B cell (primary cell): Measurements from ENCODE around the gene PRR20C. TPM values are rescaled to one million over a fixed set of nuclear protein-coding genes. Genes with fewer than 3 reads are reported as not detected.
"Not testable (repeated sequence)": the region's sequence is repeated elsewhere in the genome, so short reads cannot be mapped to it uniquely, and the experiment has no call there.

Experiments
- ATAC-seq: fragments of 200-7000 bp; cut with Tn5 transposase; one replicate; pipeline ENCODE4 v1.10.0; 2021; ENCODE audit warnings: low read depth, mild to moderate bottlenecking, moderate number of reproducible peaks, moderate library complexity
- CTCF ChIA-PET: fragments of 350-600 bp; sonication (Branson Sonifier 250); formaldehyde crosslinking; loops from one replicate; lab custom pipeline; 2021; ENCODE audit warnings: antibody characterized with exemption, inconsistent platforms; lab: Charles Lee
- POLR2A ChIA-PET: fragments of 350-600 bp; sonication (Branson Sonifier 250); formaldehyde crosslinking; loops from one replicate; lab custom pipeline; 2021; ENCODE audit warnings: antibody characterized with exemption; lab: Charles Lee
- DNase-seq: peaks from one replicate; pipeline ENCODE4 v3.0.0; 2013
- H2AFZ ChIP-seq: 2 replicates; pipeline ENCODE4 v1.6.1; 2012; ENCODE audit warnings: mild to moderate bottlenecking, low read depth, low read length; ENCODE audit not compliant: insufficient read depth, poor library complexity, severe bottlenecking
- H3K27ac ChIP-seq, 2 donors: 1 replicate in 1 of 2; 2 replicates in 1 of 2; pipeline ENCODE4 v1.5.1; 2012 to 2013; ENCODE audit warnings: low read length in 2 of 2, mild to moderate bottlenecking in 2 of 2, moderate library complexity in 1 of 2
- H3K27me3 ChIP-seq, 4 experiments: fragments of 200-600 bp in 1 of 4; sonication (generic) in 1 of 4; replicated peaks in 1 of 4; 1 replicate in 2 of 4; 2 replicates in 2 of 4; pipeline versions ENCODE4 v1.6.1 to v1.7.0; 2013 to 2016; ENCODE audit warnings: low read length in 3 of 4, mild to moderate bottlenecking in 2 of 4, mixed read lengths in 1 of 4, moderate library complexity in 1 of 4; ENCODE audit not compliant: insufficient read depth in 4 of 4, control insufficient read depth in 3 of 4; ENCODE audit errors: control extremely low read depth in 1 of 4
- H3K36me3 ChIP-seq, 2 experiments: replicated peaks in 1 of 2; 1 replicate in 1 of 2; 2 replicates in 1 of 2; pipeline versions ENCODE4 v1.6.1 to v1.7.1; 2013; ENCODE audit warnings: low read length in 1 of 2; ENCODE audit not compliant: insufficient read depth in 2 of 2, control insufficient read depth in 1 of 2; ENCODE audit errors: control extremely low read depth in 1 of 2, extremely low read depth in 1 of 2
- H3K4me1 ChIP-seq, 2 donors: fragments of 200-600 bp in 1 of 2; sonication (generic) in 1 of 2; 1 replicate in 1 of 2; 2 replicates in 1 of 2; pipeline versions ENCODE4 v1.5.1 to v1.6.1; 2013 to 2017; ENCODE audit warnings: low read length in 2 of 2; ENCODE audit not compliant: control insufficient read depth in 2 of 2, insufficient read depth in 2 of 2
- H3K4me2 ChIP-seq: replicated peaks from 2 replicates; pipeline ENCODE3; 2012; ENCODE audit warnings: mild to moderate bottlenecking, low read depth, low read length; ENCODE audit not compliant: poor library complexity, severe bottlenecking
- H3K4me3 ChIP-seq, 5 experiments: fragments of 200-600 bp in 1 of 5; sonication (generic) in 1 of 5; 1 replicate in 3 of 5; 2 replicates in 2 of 5; pipeline versions ENCODE4 v1.5.1 to v1.7.0; 2011 to 2016; ENCODE audit warnings: low read length in 4 of 5, mild to moderate bottlenecking in 4 of 5, low read depth in 2 of 5, control low read depth in 1 of 5, moderate library complexity in 1 of 5; ENCODE audit not compliant: insufficient read depth in 1 of 5; ENCODE audit errors: control extremely low read depth in 1 of 5, extremely low read depth in 1 of 5
- H3K79me2 ChIP-seq: fragments of 200-600 bp; sonication (generic); one replicate; pipeline ENCODE4 v1.6.0; 2016; ENCODE audit warnings: low read length; ENCODE audit not compliant: control insufficient read depth, insufficient read depth
- H3K9ac ChIP-seq: fragments of 200-600 bp; sonication (generic); 2 replicates; pipeline ENCODE4 v1.6.1; 2017; ENCODE audit warnings: mild to moderate bottlenecking, low read length, moderate library complexity
- H3K9me3 ChIP-seq, 3 donors: one replicate each; pipeline versions ENCODE4 v1.6.1 to v1.7.1; 2013; ENCODE audit warnings: low read length in 2 of 3; ENCODE audit not compliant: control insufficient read depth in 2 of 3, insufficient read depth in 1 of 3; ENCODE audit errors: control extremely low read depth in 1 of 3
- H4K20me1 ChIP-seq: 2 replicates; pipeline ENCODE4 v1.6.0; 2012; ENCODE audit warnings: mild to moderate bottlenecking, low read length; ENCODE audit not compliant: insufficient read depth, control insufficient read depth, poor library complexity, severe bottlenecking
- H3K27ac Mint-ChIP-seq: one replicate; pipeline ENCODE4 v1.8.0; 2021; ENCODE audit warnings: mixed read lengths
- H3K27me3 Mint-ChIP-seq: one replicate; pipeline ENCODE4 v1.8.0; 2021; ENCODE audit warnings: mixed read lengths
- H3K4me1 Mint-ChIP-seq: one replicate; pipeline ENCODE4 v1.8.0; 2021; ENCODE audit warnings: mixed read lengths
- H3K4me3 Mint-ChIP-seq: one replicate; pipeline ENCODE4 v1.8.0; 2021; ENCODE audit warnings: mixed read lengths
- H3K9me3 Mint-ChIP-seq: one replicate; pipeline ENCODE4 v1.8.0; 2022; ENCODE audit warnings: mixed read lengths; ENCODE audit not compliant: insufficient read depth
- WGBS: methylation state at CpG from one replicate; pipeline ENCODE4 v1.1.5; 2013; ENCODE audit warnings: missing lambda C conversion rate; ENCODE audit not compliant: insufficient coverage; 5-methylcytosine and 5-hydroxymethylcytosine counted together
- intact Hi-C: fragments of 100-400 bp; cut with micrococcal nuclease; formaldehyde crosslinking; loops from one replicate; pipeline ENCODE4 v1.10.0; 2022
- polyA plus RNA-seq: library from polyadenylated mRNA; depleted of rRNA; stranded (reverse); fragments of >200 nt; gene quantifications from 2 replicates; pipeline ENCODE4 v1.2.3, GENCODE V29; 2012
- total RNA-seq, 2 donors: library from RNA; stranded (reverse); fragments of 120-200 nt in 1 of 2; gene quantifications; 1 replicate in 1 of 2; 2 replicates in 1 of 2; pipeline versions ENCODE4 v1.2.3 to v1.2.4, GENCODE V29; 2013 to 2022

PRR20C gene
- total and polyA plus RNA-seq, 2 donors (not counting 1 experiment from before 2014, with no cell fraction given), result not detected

DNA sequence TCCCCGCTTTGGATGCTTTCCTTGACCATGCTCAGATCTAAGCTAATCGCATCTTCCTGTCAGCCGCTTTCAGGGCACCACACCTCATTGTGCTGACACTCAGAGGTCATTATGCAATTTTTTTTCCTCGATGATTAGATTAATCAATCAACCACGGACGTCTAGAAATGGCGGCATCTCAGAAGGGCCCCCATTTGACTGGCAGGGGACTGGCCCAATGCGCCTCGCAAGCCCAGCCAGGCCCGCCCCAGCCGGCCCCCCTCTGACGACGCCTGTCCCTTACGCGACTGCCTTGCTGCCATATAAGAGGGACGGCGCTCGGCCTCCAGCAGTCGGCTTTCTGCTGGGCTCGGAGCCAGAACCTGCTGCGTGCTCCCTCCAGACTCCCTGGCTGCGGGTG, 6.7 kb upstream of the PRR20C start, which contains the start of gene PRR20B:
PRR20B (plus strand) TSS at position 301 of the 400 bp plus-strand sequence. CDS start 387 bp downstream, outside the sequence.
- DNase-seq, H4K20me1 ChIP-seq, H3K9me3 Mint-ChIP-seq, H3K4me1 Mint-ChIP-seq, H3K4me2 ChIP-seq, H3K27ac Mint-ChIP-seq, H2AFZ ChIP-seq, H3K27ac ChIP-seq, H3K27me3 Mint-ChIP-seq, H3K79me2 ChIP-seq, CTCF ChIA-PET, H3K4me3 ChIP-seq, intact Hi-C loops, H3K9me3 ChIP-seq, H3K27me3 ChIP-seq, ATAC-seq, H3K4me3 Mint-ChIP-seq, H3K4me1 ChIP-seq, H3K9ac ChIP-seq, H3K36me3 ChIP-seq, POLR2A ChIA-PET: not testable (repeated sequence)
- WGBS, result no CpG with 5 or more reads among the region's 22 CpGs

GRCh38 chr13:57148106-57148505, 5.8 kb upstream of the PRR20C start:
- H3K4me2 ChIP-seq, H3K27me3 Mint-ChIP-seq, H3K9me3 Mint-ChIP-seq, H4K20me1 ChIP-seq, H3K36me3 ChIP-seq, H3K4me3 ChIP-seq, intact Hi-C loops, H3K9me3 ChIP-seq, H3K4me1 Mint-ChIP-seq, ATAC-seq, DNase-seq, H2AFZ ChIP-seq, H3K27ac Mint-ChIP-seq, H3K4me1 ChIP-seq, CTCF ChIA-PET, H3K79me2 ChIP-seq, H3K27ac ChIP-seq, H3K27me3 ChIP-seq, H3K9ac ChIP-seq, H3K4me3 Mint-ChIP-seq, POLR2A ChIA-PET: not testable (repeated sequence)
- WGBS, result 94% methylated on average over 4 of the region's 14 CpGs

- ATAC-seq, H3K79me2 ChIP-seq: not testable (repeated sequence)
These were observed 6.5 kb downstream of the PRR20C start, which contains the start of gene PRR20D for GRCh38 chr13:57160332-57160731. PRR20D (plus strand) TSS chr13:57160632; CDS start chr13:57161019, 387 bp downstream.

DNA sequence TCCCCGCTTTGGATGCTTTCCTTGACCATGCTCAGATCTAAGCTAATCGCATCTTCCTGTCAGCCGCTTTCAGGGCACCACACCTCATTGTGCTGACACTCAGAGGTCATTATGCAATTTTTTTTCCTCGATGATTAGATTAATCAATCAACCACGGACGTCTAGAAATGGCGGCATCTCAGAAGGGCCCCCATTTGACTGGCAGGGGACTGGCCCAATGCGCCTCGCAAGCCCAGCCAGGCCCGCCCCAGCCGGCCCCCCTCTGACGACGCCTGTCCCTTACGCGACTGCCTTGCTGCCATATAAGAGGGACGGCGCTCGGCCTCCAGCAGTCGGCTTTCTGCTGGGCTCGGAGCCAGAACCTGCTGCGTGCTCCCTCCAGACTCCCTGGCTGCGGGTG, 13.0 kb downstream of the PRR20C start, which contains the start of gene PRR20E:
PRR20E (plus strand) TSS at position 301 of the 400 bp plus-strand sequence. CDS start 387 bp downstream, outside the sequence.
- H3K9me3 Mint-ChIP-seq, H3K4me3 Mint-ChIP-seq, H3K9ac ChIP-seq, H4K20me1 ChIP-seq, H3K27ac ChIP-seq, H3K4me2 ChIP-seq, H3K36me3 ChIP-seq, H3K27ac Mint-ChIP-seq, H3K27me3 Mint-ChIP-seq, H2AFZ ChIP-seq, DNase-seq, CTCF ChIA-PET, intact Hi-C loops, H3K4me1 ChIP-seq, H3K9me3 ChIP-seq, H3K4me3 ChIP-seq, H3K79me2 ChIP-seq, POLR2A ChIA-PET, H3K27me3 ChIP-seq, H3K4me1 Mint-ChIP-seq, ATAC-seq: not testable (repeated sequence)
- no CpG with 5 or more reads among the region's 22 CpGs for WGBS

More at GRCh38 chr13:57160332-57160731, 6.5 kb downstream of the PRR20C start, which contains the start of gene PRR20D:
- H3K27me3 ChIP-seq, intact Hi-C loops, H4K20me1 ChIP-seq, H3K9me3 Mint-ChIP-seq, H3K4me2 ChIP-seq, H3K27ac Mint-ChIP-seq, DNase-seq, H3K36me3 ChIP-seq, CTCF ChIA-PET, H3K27ac ChIP-seq, H3K4me3 ChIP-seq, H3K4me1 Mint-ChIP-seq, H3K4me1 ChIP-seq, H3K9ac ChIP-seq, POLR2A ChIA-PET, H3K9me3 ChIP-seq, H2AFZ ChIP-seq, H3K27me3 Mint-ChIP-seq, H3K4me3 Mint-ChIP-seq: not testable (repeated sequence)
- no CpG with 5 or more reads among the region's 22 CpGs for WGBS
